HCT116 (cell line): ENCODE data around the gene PLG. TPM values are rescaled to one million over a fixed set of nuclear protein-coding genes. Genes with fewer than 3 reads are reported as not detected.

ENCODE experiments used
- ATAC-seq: fragments of 200-7000 bp; cut with Tn5 transposase; 2 replicates; pipeline ENCODE4 v1.9.1; 2020; ENCODE audit warnings: mild to moderate bottlenecking, moderate library complexity
- BruUV-seq: library from RNA; stranded (reverse); fragments of 400-500 nt; replicated peaks from 2 replicates; lab custom pipeline; 2021; lab: Mats Ljungman, UMichigan
- CTCF ChIA-PET: fragments of 300-600 bp; sonication (Branson Sonifier 250); formaldehyde crosslinking; loops from one replicate; lab custom pipeline; 2021; ENCODE audit warnings: antibody characterized with exemption; lab: Charles Lee
- POLR2A ChIA-PET: fragments of 300-600, 350-600 bp; sonication (Branson Sonifier 250); formaldehyde crosslinking; loops from one replicate; lab custom pipeline; 2021; ENCODE audit warnings: antibody characterized with exemption; lab: Charles Lee
- RAD21 ChIA-PET, 2 experiments: fragments of 300-600 bp; sonication (Branson Sonifier 250); formaldehyde crosslinking; loops; one replicate each; lab custom pipeline; 2023; ENCODE audit warnings: low total read pairs in 2 of 2; ENCODE audit not compliant: uncharacterized antibody in 2 of 2, unreplicated experiment in 2 of 2, low non-redundant PET in 1 of 2; lab: Charles Lee
- DNase-seq: peaks from one replicate; pipeline ENCODE4 v3.0.0-alpha.2; 2010; ENCODE audit warnings: low read depth, low spot score
- H2AFZ ChIP-seq: fragments of 200-600 bp; shearing (Covaris generic), sonication (generic); 2 replicates; pipeline ENCODE4 v1.6.1; 2017; ENCODE audit warnings: low read depth, mixed run types, mixed read lengths, antibody characterized with exemption, low read length; ENCODE audit not compliant: poor library complexity, severe bottlenecking
- H3K27ac ChIP-seq: 2 replicates; pipeline ENCODE4 v1.5.1; 2012; ENCODE audit warnings: low read depth, low read length
- H3K27me3 ChIP-seq: fragments of 200-600 bp; sonication (generic); 2 replicates; pipeline ENCODE4 v1.6.1; 2016; ENCODE audit warnings: mixed run types, low read length, mixed read lengths; ENCODE audit not compliant: insufficient read depth
- H3K36me3 ChIP-seq, 2 experiments: fragments of 200-500 bp in 1 of 2; fragments of 200-600 bp in 1 of 2; sonication (Bioruptor generic) in 1 of 2; sonication (generic) in 1 of 2; 2 replicates each; pipeline versions ENCODE4 v1.5.1 to v1.6.1; 2014 to 2016; ENCODE audit warnings: low read length in 2 of 2, inconsistent platforms in 1 of 2, mixed read lengths in 1 of 2, mixed run types in 1 of 2; ENCODE audit not compliant: insufficient read depth in 2 of 2, control insufficient read depth in 1 of 2
- H3K4me1 ChIP-seq, 2 experiments: fragments of 200-600 bp in 1 of 2; sonication (generic) in 1 of 2; 2 replicates each; pipeline versions ENCODE4 v1.5.1 to v1.6.1; 2012 to 2017; ENCODE audit warnings: low read length in 2 of 2, inconsistent platforms in 1 of 2, mild to moderate bottlenecking in 1 of 2, mixed read lengths in 1 of 2, mixed run types in 1 of 2, moderate library complexity in 1 of 2; ENCODE audit not compliant: insufficient read depth in 2 of 2, control insufficient read depth in 1 of 2
- H3K4me2 ChIP-seq: fragments of 200-600 bp; sonication (generic); 2 replicates; pipeline ENCODE4 v1.6.1; 2017; ENCODE audit warnings: mixed run types, low read length, mixed read lengths
- H3K4me3 ChIP-seq, 2 experiments: fragments of 200-600 bp in 1 of 2; sonication (generic) in 1 of 2; replicated peaks in 1 of 2; 2 replicates each; pipeline ENCODE4 v1.5.1; 2011 to 2016; ENCODE audit warnings: low read length in 2 of 2, control low read depth in 1 of 2, low read depth in 1 of 2, mild to moderate bottlenecking in 1 of 2, mixed read lengths in 1 of 2, mixed run types in 1 of 2
- H3K79me2 ChIP-seq: fragments of 200-600 bp; sonication (generic); 2 replicates; pipeline ENCODE4 v1.6.1; 2017; ENCODE audit warnings: mild to moderate bottlenecking, mixed run types, low read length, moderate library complexity, mixed read lengths; ENCODE audit not compliant: insufficient read depth
- H3K9ac ChIP-seq: fragments of 200-600 bp; sonication (generic); 2 replicates; pipeline ENCODE4 v1.6.1; 2016; ENCODE audit warnings: low read length, mixed read lengths
- H3K9me2 ChIP-seq: fragments of 200-600 bp; sonication (generic), shearing (Covaris generic); 2 replicates; pipeline ENCODE4 v1.6.1; 2017; ENCODE audit warnings: mixed run types, mild to moderate bottlenecking, moderate library complexity; ENCODE audit not compliant: insufficient read depth
- H3K9me3 ChIP-seq, 2 experiments: fragments of 200-500 bp in 1 of 2; fragments of 200-600 bp in 1 of 2; sonication (Bioruptor generic) in 1 of 2; sonication (generic) in 1 of 2; 2 replicates each; pipeline ENCODE4 v1.6.1; 2014 to 2017; ENCODE audit warnings: low read length in 2 of 2, mixed read lengths in 2 of 2, inconsistent platforms in 1 of 2, low read depth in 1 of 2, mild to moderate bottlenecking in 1 of 2, mixed run types in 1 of 2, moderate library complexity in 1 of 2; ENCODE audit not compliant: control insufficient read depth in 1 of 2, insufficient read depth in 1 of 2
- H4K20me1 ChIP-seq: fragments of 200-600 bp; sonication (generic), shearing (Covaris generic); 2 replicates; pipeline ENCODE4 v1.6.1; 2017; ENCODE audit warnings: mixed run types, mild to moderate bottlenecking, moderate library complexity; ENCODE audit not compliant: insufficient read depth
- CBX3 ChIP-seq: IDR thresholded peaks from 2 replicates; pipeline ENCODE4 v1.6.1; 2012; ENCODE audit warnings: low read depth
- EGR1 ChIP-seq: IDR thresholded peaks from 2 replicates; pipeline ENCODE4 v1.6.1; 2012; ENCODE audit warnings: low read depth
- ELF1 ChIP-seq: IDR thresholded peaks from 2 replicates; pipeline ENCODE4 v1.6.1; 2012; ENCODE audit warnings: low read depth, borderline replicate concordance
- EZH2phosphoT487 ChIP-seq: fragments of 200-600 bp; IDR thresholded peaks from 2 replicates; pipeline ENCODE4 v1.6.1; 2018; ENCODE audit warnings: antibody characterized with exemption, borderline replicate concordance
- POLR2AphosphoS5 ChIP-seq: IDR thresholded peaks from 2 replicates; pipeline ENCODE4 v1.6.1; 2011; ENCODE audit warnings: mild to moderate bottlenecking, low read depth, low read length, moderate library complexity
- RAD21 ChIP-seq: IDR thresholded peaks from 2 replicates; pipeline ENCODE4 v1.6.1; 2012; ENCODE audit warnings: low read depth, mild to moderate bottlenecking
- SIN3A ChIP-seq: IDR thresholded peaks from 2 replicates; pipeline ENCODE4 v1.6.1; 2012; ENCODE audit warnings: low read depth
- SP1 ChIP-seq: IDR thresholded peaks from 2 replicates; pipeline ENCODE4 v1.6.1; 2012; ENCODE audit warnings: low read depth
- TCF7L2 ChIP-seq: IDR thresholded peaks from 2 replicates; pipeline ENCODE4 v1.7.0; 2011; ENCODE audit warnings: borderline replicate concordance, inconsistent platforms; ENCODE audit not compliant: insufficient read depth, insufficient read length; ENCODE audit errors: extremely low read depth
- YY1 ChIP-seq: IDR thresholded peaks from 2 replicates; pipeline ENCODE4 v1.6.1; 2011; ENCODE audit warnings: low read length, low read depth, moderate library complexity, mild to moderate bottlenecking; ENCODE audit not compliant: insufficient replicate concordance; ENCODE audit errors: extremely low read depth
- ZFX ChIP-seq: fragments of 450-650 bp; IDR thresholded peaks from 2 replicates; pipeline ENCODE4 v1.6.1; 2017
- ZNF274 ChIP-seq: fragments of 200-500 bp; sonication (Bioruptor generic); IDR thresholded peaks from 2 replicates; pipeline ENCODE4 v1.6.1; 2014; ENCODE audit warnings: mild to moderate bottlenecking, low read depth, low read length, inconsistent platforms
- intact Hi-C: fragments of 100-400 bp; cut with micrococcal nuclease; formaldehyde crosslinking; loops from 2 replicates; pipeline ENCODE4 v1.10.0; 2022
- total RNA-seq: library from RNA; stranded (reverse); gene quantifications from one replicate; pipeline ENCODE4 v1.2.1, GENCODE V29; 2021; ENCODE audit not compliant: unreplicated experiment
- TF ChIP-seq, protein P1 (sequence below), 3 experiments: fragments of 200-600 bp in 1 of 3; sonication (generic) in 1 of 3; IDR thresholded peaks in 2 of 3; conservative IDR thresholded peaks in 1 of 3; 2 replicates each; pipeline ENCODE4 v1.5.1; 2012 to 2017; ENCODE audit warnings: low read depth in 2 of 3, low read length in 2 of 3, antibody characterized with exemption in 1 of 3, borderline replicate concordance in 1 of 3, control low read depth in 1 of 3, mild to moderate bottlenecking in 1 of 3, mixed read lengths in 1 of 3, mixed run types in 1 of 3, moderate library complexity in 1 of 3; ENCODE audit not compliant: insufficient read depth in 1 of 3
- TF ChIP-seq, protein P2 (sequence below): IDR thresholded peaks from 2 replicates; pipeline ENCODE4 v1.6.1; 2012

PLG gene
- total RNA-seq, 1 experiment from 2014 or later: 0.69 TPM

DNA sequence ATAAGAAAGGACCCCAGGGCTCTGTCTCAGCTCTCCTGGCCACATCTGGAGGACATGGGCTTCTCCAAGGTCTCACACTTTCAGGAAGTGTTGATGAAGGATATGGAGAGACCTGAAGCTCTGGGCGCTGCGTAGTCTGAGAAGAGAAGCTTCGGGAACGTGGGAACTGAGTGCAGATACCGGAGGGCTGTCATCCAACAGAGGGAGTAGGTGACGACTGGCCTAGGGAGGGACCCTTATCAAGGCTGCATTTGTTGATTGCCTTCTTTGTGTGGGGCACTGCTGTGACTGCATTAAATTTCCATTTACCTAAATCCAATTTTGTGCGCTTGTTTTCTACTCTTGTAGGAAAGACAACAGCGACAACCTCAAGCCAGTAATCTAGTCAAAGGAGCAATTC is 63.4 kb downstream of the PLG start:
- BruUV-seq: no TSS peak
- ATAC-seq (no peak), DNase-seq (no peak)
- ChIA-PET RAD21 (no interaction called here), POLR2A (interaction anchor here (0.6 kb wide), 1 partner anchor 509 kb away, joined by 3 read pairs; the partner anchor contains the start of gene AGPAT4), CTCF (no interaction called here)
- TF ChIP-seq, protein P1, sequence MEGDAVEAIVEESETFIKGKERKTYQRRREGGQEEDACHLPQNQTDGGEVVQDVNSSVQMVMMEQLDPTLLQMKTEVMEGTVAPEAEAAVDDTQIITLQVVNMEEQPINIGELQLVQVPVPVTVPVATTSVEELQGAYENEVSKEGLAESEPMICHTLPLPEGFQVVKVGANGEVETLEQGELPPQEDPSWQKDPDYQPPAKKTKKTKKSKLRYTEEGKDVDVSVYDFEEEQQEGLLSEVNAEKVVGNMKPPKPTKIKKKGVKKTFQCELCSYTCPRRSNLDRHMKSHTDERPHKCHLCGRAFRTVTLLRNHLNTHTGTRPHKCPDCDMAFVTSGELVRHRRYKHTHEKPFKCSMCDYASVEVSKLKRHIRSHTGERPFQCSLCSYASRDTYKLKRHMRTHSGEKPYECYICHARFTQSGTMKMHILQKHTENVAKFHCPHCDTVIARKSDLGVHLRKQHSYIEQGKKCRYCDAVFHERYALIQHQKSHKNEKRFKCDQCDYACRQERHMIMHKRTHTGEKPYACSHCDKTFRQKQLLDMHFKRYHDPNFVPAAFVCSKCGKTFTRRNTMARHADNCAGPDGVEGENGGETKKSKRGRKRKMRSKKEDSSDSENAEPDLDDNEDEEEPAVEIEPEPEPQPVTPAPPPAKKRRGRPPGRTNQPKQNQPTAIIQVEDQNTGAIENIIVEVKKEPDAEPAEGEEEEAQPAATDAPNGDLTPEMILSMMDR (IDR thresholded peaks at IDR 0.05 in 2 of 3, conservative IDR thresholded peaks at IDR 0.05 in 1 of 3; ENCODE audit: borderline replicate concordance in 1 of 3, insufficient read depth in 1 of 3, low read depth in 2 of 3, low read length in 2 of 3): 0 out of 6 replicates have a peak, but pooled peaks of 1 of the 3 experiments have one; percentile 7
- TF ChIP-seq EZH2phosphoT487: no peak
- no peak for TF ChIP-seq ELF1
- TF ChIP-seq EGR1: no peak
- TF ChIP-seq TCF7L2: no peak
- no peak for TF ChIP-seq CBX3
- TF ChIP-seq POLR2AphosphoS5: no peak
- TF ChIP-seq YY1: no peak
- 0 out of 2 replicates have a peak, but pooled peaks have one; percentile 5 for TF ChIP-seq RAD21
- no peak for TF ChIP-seq SP1
- no peak for TF ChIP-seq ZNF274
- no peak for TF ChIP-seq ZFX
- TF ChIP-seq SIN3A: no peak
- TF ChIP-seq, protein P2, sequence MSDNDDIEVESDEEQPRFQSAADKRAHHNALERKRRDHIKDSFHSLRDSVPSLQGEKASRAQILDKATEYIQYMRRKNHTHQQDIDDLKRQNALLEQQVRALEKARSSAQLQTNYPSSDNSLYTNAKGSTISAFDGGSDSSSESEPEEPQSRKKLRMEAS: no peak
- no peaks in the 10 kb centered on the region for H3K27me3 ChIP-seq
- H3K27ac ChIP-seq: no peak overlapping the region
- no peaks in the 10 kb centered on the region for H3K4me1 ChIP-seq
- no peaks in the 10 kb centered on the region for H3K9me2 ChIP-seq
- no peaks in the 10 kb centered on the region for H3K36me3 ChIP-seq
- H3K9me3 ChIP-seq: no peaks in the 10 kb centered on the region
- no peaks in the 10 kb centered on the region for H3K79me2 ChIP-seq
- no peak overlapping the region for H3K9ac ChIP-seq
- intact Hi-C loops: no loop called here
- no peaks in the 10 kb centered on the region for H4K20me1 ChIP-seq
- H3K4me2 ChIP-seq: no peak overlapping the region
- no peak overlapping the region for H3K4me3 ChIP-seq
- no peak overlapping the region for H2AFZ ChIP-seq
